IMR-90 (cell line): Measurements from ENCODE around the gene IP6K2. TPM values are rescaled to one million over a fixed set of nuclear protein-coding genes. Genes with fewer than 3 reads are reported as not detected.
"Not testable (repeated sequence)": the region's sequence is repeated elsewhere in the genome, so short reads cannot be mapped to it uniquely, and the experiment has no call there.

Experiments
- ATAC-seq: fragments of 200-7000 bp; cut with Tn5 transposase; 2 replicates; pipeline ENCODE4 v1.9.1; 2020; ENCODE audit warnings: low read depth, mild to moderate bottlenecking, moderate library complexity
- BruUV-seq: library from RNA; stranded (reverse); fragments of 400-500 nt; replicated peaks from 2 replicates; lab custom pipeline; 2021; lab: Mats Ljungman, UMichigan
- CTCF ChIA-PET: fragments of 300-600 bp; formaldehyde crosslinking; extraction: SDS; loops from one replicate; lab custom pipeline; 2021; ENCODE audit warnings: antibody characterized with exemption; lab: Yijun Ruan, JAX
- POLR2A ChIA-PET: fragments of 300-600 bp; sonication (Branson Sonifier 250); formaldehyde crosslinking; loops from one replicate; lab custom pipeline; 2022; ENCODE audit warnings: antibody characterized with exemption; ENCODE audit not compliant: unreplicated experiment; lab: Charles Lee
- DNase-seq: peaks from one replicate; pipeline ENCODE4 v3.0.0; 2013
- H2AFZ ChIP-seq: replicated peaks from 2 replicates; pipeline ENCODE3; 2013; ENCODE audit warnings: low read length, mild to moderate bottlenecking; ENCODE audit not compliant: poor library complexity
- H2AK5ac ChIP-seq: 2 replicates; pipeline ENCODE4 v1.6.1; 2013; ENCODE audit warnings: low read depth, low read length, inconsistent platforms
- H2AK9ac ChIP-seq: replicated peaks from 2 replicates; pipeline ENCODE3; 2013; ENCODE audit warnings: mild to moderate bottlenecking, low read depth, low read length, moderate library complexity; ENCODE audit not compliant: poor library complexity
- H2BK120ac ChIP-seq: 2 replicates; pipeline ENCODE4 v1.6.1; 2013; ENCODE audit warnings: low read depth, low read length, inconsistent platforms
- H2BK15ac ChIP-seq: 3 replicates; pipeline ENCODE4 v1.6.1; 2013; ENCODE audit warnings: low read depth, low read length, inconsistent platforms
- H2BK20ac ChIP-seq: 2 replicates; pipeline ENCODE4 v1.6.1; 2013; ENCODE audit warnings: low read depth, mild to moderate bottlenecking, inconsistent platforms, low read length, moderate library complexity
- H2BK5ac ChIP-seq: 2 replicates; pipeline ENCODE4 v1.6.1; 2013; ENCODE audit warnings: mild to moderate bottlenecking, low read depth, low read length, inconsistent platforms; ENCODE audit not compliant: poor library complexity, severe bottlenecking
- H3K14ac ChIP-seq: replicated peaks from 2 replicates; pipeline ENCODE4 v1.6.1; 2013; ENCODE audit warnings: low read depth, low read length, inconsistent platforms
- H3K18ac ChIP-seq: 2 replicates; pipeline ENCODE4 v1.6.1; 2013; ENCODE audit warnings: low read depth, low read length, control low read depth
- H3K23ac ChIP-seq: 2 replicates; pipeline ENCODE4 v1.6.1; 2013; ENCODE audit warnings: low read depth, low read length, inconsistent platforms
- H3K27ac ChIP-seq: 2 replicates; pipeline ENCODE4 v1.5.1; 2013; ENCODE audit warnings: mild to moderate bottlenecking, control low read depth, low read length; ENCODE audit not compliant: insufficient read depth
- H3K27me3 ChIP-seq: 2 replicates; pipeline ENCODE4 v1.6.1; 2013; ENCODE audit warnings: low read length; ENCODE audit not compliant: control insufficient read depth, insufficient read depth
- H3K36me3 ChIP-seq: 2 replicates; pipeline ENCODE4 v1.6.1; 2013; ENCODE audit warnings: low read length, mixed read lengths; ENCODE audit not compliant: control insufficient read depth, insufficient read depth
- H3K4ac ChIP-seq: 2 replicates; pipeline ENCODE4 v1.6.1; 2013; ENCODE audit warnings: low read depth, low read length, inconsistent platforms
- H3K4me1 ChIP-seq: 2 replicates; pipeline ENCODE4 v1.6.1; 2013; ENCODE audit warnings: low read length, mixed read lengths; ENCODE audit not compliant: control insufficient read depth, insufficient read depth
- H3K4me2 ChIP-seq: 2 replicates; pipeline ENCODE4 v1.6.1; 2013; ENCODE audit warnings: low read depth, mild to moderate bottlenecking, control low read depth, low read length, moderate library complexity
- H3K4me3 ChIP-seq: 2 replicates; pipeline ENCODE4 v1.5.1; 2013; ENCODE audit warnings: low read depth, mild to moderate bottlenecking, control low read depth, low read length, moderate library complexity; ENCODE audit not compliant: insufficient read depth
- H3K56ac ChIP-seq: 2 replicates; pipeline ENCODE4 v1.6.1; 2013; ENCODE audit warnings: low read length, inconsistent platforms; ENCODE audit not compliant: insufficient read depth; ENCODE audit errors: extremely low read depth
- H3K79me1 ChIP-seq, 2 experiments: 2 replicates each; pipeline ENCODE4 v1.6.1; 2013; ENCODE audit warnings: low read length in 2 of 2, inconsistent platforms in 1 of 2, low read depth in 1 of 2
- H3K9ac ChIP-seq: 2 replicates; pipeline ENCODE4 v1.6.1; 2013; ENCODE audit warnings: low read depth, low read length, control low read depth
- H3K9me1 ChIP-seq: 2 replicates; pipeline ENCODE4 v1.6.1; 2013; ENCODE audit warnings: low read length, inconsistent platforms; ENCODE audit not compliant: insufficient read depth
- H3K9me3 ChIP-seq: 2 replicates; pipeline ENCODE4 v1.6.1; 2013; ENCODE audit warnings: low read length; ENCODE audit not compliant: control insufficient read depth, insufficient read depth
- H4K20me1 ChIP-seq: 2 replicates; pipeline ENCODE4 v1.6.1; 2013; ENCODE audit warnings: low read length, inconsistent platforms; ENCODE audit not compliant: insufficient read depth
- H4K5ac ChIP-seq: 2 replicates; pipeline ENCODE4 v1.6.1; 2013; ENCODE audit warnings: mild to moderate bottlenecking, low read depth, low read length, control low read depth
- H4K8ac ChIP-seq, 2 experiments: 2 replicates each; pipeline ENCODE4 v1.6.1; 2013; ENCODE audit warnings: low read depth in 2 of 2, low read length in 2 of 2, control low read depth in 1 of 2, inconsistent platforms in 1 of 2
- H4K91ac ChIP-seq: 2 replicates; pipeline ENCODE4 v1.6.1; 2013; ENCODE audit warnings: low read depth, low read length, inconsistent platforms; ENCODE audit not compliant: insufficient read depth
- WGBS, 2 experiments: methylation state at CpG; one replicate each; pipeline versions ENCODE4 v1.1.5 to v1.1.7; 2013; ENCODE audit warnings: missing lambda C conversion rate in 2 of 2; ENCODE audit not compliant: insufficient read length in 1 of 2; ENCODE audit errors: extremely low coverage in 2 of 2; 5-methylcytosine and 5-hydroxymethylcytosine counted together
- dilution Hi-C: fragments of 300-500 bp; cut with HindIII; formaldehyde crosslinking; loops from one replicate; pipeline ENCODE4 v1.14.3; 2018; ENCODE audit warnings: low sequenced_read_pairs; ENCODE audit not compliant: unreplicated experiment
- in situ Hi-C: fragments of 300-500 bp; cut with MboI; formaldehyde crosslinking; loops from 3 replicates; pipeline ENCODE4 v1.14.3; 2019; ENCODE audit warnings: low sequenced_read_pairs, inconsistent platforms, mixed read lengths
- intact Hi-C: fragments of 100-400 bp; cut with micrococcal nuclease; formaldehyde crosslinking; loops from 2 replicates; pipeline ENCODE4 v1.10.0; 2022
- polyA plus RNA-seq, 3 experiments: library from polyadenylated mRNA; depleted of rRNA; stranded (reverse); fragments of >200 nt; gene quantifications; 2 replicates each; pipeline ENCODE4 v1.2.3, GENCODE V29; 2012; ENCODE audit warnings: low replicate concordance in 1 of 3
- total RNA-seq: library from RNA; depleted of rRNA; stranded (reverse); fragments of >200 nt; gene quantifications from 2 replicates; pipeline ENCODE4 v1.2.3, GENCODE V29; 2012

Gene IP6K2
- total and polyA plus RNA-seq, 2 of the 4 experiments (the other 2 are of a cell fraction): 73.7 to 169 TPM

GRCh38 chr3:48725185-48725855 is 8.3 kb upstream of the IP6K2 start:
- H3K79me1 ChIP-seq, in situ Hi-C loops, H4K91ac ChIP-seq, H3K27me3 ChIP-seq, H3K27ac ChIP-seq, BruUV-seq, H3K36me3 ChIP-seq, H3K4me1 ChIP-seq, H3K56ac ChIP-seq, POLR2A ChIA-PET, H4K8ac ChIP-seq, intact Hi-C loops, H3K4me3 ChIP-seq, H2AFZ ChIP-seq, ATAC-seq, H2BK120ac ChIP-seq, H2AK9ac ChIP-seq, H3K9me1 ChIP-seq, H2BK20ac ChIP-seq, H2AK5ac ChIP-seq, H3K4ac ChIP-seq, H4K20me1 ChIP-seq, H4K5ac ChIP-seq, H3K23ac ChIP-seq, CTCF ChIA-PET, DNase-seq, H3K4me2 ChIP-seq, H3K9me3 ChIP-seq, H3K14ac ChIP-seq, H3K18ac ChIP-seq, H2BK15ac ChIP-seq, H3K9ac ChIP-seq, dilution Hi-C loops, H2BK5ac ChIP-seq: not testable (repeated sequence)
- 53% methylated on average over 3 of the region's 8 CpGs; no CpG with 5 or more reads in 1 of the 2 experiments for WGBS, 2 experiments
